ENCODE measurements around the gene ACSL1.
"Not testable (repeated sequence)": the region's sequence is repeated elsewhere in the genome, so short reads cannot be mapped to it uniquely, and the experiment has no call there.

ACSL1 gene

DNA sequence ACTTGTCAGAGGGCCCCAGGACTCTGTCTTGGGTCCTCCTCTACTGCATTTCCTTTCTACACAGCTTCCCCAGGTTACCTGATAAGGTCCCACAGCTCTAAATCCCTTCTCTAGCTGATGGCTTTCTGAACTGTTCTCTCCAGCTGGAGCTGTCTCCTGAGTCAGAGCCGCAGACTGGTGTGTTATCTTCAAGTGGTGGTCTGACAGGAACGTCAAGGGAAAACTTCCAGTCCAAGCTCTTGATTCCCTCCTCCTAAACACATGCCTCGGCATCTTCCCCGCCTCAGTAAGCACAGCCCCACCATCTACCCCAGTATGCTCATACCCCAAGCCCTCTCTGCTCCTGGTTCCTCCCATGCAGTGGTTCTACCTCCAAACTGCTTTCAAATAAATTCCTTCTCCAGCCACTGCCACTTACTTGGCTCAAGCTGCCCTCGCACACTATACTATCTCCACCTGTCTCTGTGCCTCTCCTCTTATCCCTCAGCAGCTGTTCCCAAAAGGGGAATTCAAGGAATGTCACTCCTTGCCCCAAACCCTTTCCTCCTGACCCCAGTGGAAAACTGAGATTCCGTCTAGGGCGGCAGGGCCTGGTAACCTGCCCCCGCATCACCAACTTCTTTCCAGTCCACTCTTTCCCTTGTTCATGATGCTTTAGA is 74.7 kb downstream of the ACSL1 start:
- no peak for FAIRE-seq

DNA sequence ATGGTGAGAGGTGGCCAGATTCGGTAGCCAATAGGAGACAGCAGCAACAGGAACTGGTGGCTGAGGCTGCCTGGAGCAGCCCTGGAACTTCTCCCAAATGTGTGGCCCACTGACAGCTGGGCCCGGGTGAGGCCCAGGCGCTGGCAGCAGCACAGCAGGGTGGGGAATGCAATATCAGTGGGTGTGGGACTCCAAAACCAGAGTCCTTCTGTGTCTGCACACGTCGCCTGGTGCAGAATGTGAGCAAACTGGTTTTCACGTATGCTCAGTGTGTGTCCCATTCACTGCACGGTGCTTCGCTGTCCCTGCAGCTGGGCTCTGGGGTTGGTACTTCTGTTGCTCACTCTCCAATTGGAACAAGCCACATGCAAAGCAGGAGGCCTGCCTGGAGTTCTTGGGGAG is 77.5 kb downstream of the ACSL1 start:
- no peak for FAIRE-seq

GRCh38 chr4:184747034-184747830 is 78.5 kb downstream of the ACSL1 start:
- no peak for FAIRE-seq

DNA sequence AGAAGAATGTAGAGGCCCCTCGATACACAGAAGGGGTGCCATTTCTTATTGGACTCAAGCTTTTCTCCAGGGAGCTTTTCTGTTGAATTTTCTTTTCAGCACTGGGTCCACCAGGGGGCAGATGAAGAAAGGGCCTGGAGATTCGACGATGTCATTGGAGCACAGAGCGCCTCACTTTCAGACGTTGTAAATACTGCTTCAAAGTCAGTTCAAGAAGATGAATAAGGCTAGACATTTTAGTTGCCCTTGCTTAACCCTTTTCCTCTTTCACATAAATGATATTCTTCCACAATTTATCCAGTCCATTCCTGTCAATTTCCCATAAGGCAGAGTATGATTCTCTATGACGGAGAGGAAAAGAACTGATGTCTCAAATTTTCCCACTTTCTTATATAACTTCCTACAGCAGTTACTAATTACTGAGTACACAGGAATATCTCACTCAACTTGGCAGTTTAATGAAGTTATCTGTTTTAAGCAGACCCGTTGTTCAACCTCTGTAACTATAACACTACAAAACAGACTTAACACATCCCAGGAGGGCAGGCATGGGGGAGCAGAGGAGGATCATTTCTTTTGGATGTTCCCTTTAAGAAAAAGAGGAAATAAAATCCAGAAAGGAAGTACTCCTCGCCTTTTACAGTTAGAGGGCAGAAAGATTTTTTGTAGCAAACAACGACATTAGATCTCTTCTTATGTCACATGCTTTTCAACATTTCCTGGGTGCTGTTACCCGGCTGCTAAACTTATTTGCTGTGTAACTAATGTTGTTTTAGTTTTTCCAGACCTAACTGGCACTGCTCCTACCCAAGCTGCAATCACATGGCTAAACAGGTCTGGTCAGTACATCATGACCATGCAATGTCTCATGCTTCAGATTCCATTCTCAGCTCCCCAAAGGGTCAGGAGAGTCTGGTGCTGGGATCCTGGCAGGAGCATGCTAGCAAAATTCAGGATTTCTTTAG is 79.7 kb downstream of the ACSL1 start:
- FAIRE-seq = peak; percentile 94

DNA sequence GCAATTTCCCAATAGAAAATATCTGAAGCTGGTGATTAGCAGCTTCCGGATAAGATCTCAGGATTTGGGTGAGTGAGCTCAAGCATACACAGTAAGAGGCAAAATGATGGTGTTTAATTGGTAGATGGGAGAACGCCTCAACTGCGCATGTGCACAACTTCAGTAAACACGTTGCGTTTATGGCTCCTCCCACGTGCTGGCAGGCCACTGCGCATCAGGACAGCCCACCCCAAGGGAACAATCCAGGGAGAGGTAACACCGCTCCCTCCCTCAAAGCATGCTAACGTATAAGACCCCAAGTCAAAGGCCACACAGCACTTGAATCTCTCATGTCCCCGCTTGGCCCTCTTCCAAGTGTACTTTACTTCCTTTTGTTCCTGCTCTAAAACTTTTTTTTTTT is 81.5 kb downstream of the ACSL1 start:
- FAIRE-seq = no peak

GRCh38 chr4:184743650-184744049 is 82.1 kb downstream of the ACSL1 start:
- FAIRE-seq = no peak

DNA sequence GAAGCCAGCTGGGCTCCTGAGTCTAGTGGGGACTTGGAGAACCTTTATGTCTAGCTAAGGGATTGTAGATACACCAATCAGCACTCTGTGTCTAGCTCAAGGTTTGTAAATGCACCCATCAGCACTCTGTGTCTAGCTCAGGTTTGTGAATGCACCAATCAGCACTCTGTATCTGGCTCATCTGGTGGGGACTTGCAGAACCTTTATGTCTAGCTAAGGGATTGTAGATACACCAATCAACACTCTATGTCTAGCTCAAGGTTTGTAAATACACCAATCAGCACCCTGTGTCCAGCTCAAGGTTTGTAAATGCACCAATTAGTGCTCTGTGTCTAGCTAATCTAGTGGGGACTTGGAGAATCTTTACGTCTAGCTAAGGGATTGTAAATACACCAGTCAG is 84.1 kb downstream of the ACSL1 start:
- FAIRE-seq = not testable (repeated sequence)

GRCh38 chr4:184740980-184741391 is 84.8 kb downstream of the ACSL1 start:
- no peak for FAIRE-seq

- FAIRE-seq = not testable (repeated sequence)
Measured at GRCh38 chr4:184739575-184739974, 86.2 kb downstream of the ACSL1 start.

DNA sequence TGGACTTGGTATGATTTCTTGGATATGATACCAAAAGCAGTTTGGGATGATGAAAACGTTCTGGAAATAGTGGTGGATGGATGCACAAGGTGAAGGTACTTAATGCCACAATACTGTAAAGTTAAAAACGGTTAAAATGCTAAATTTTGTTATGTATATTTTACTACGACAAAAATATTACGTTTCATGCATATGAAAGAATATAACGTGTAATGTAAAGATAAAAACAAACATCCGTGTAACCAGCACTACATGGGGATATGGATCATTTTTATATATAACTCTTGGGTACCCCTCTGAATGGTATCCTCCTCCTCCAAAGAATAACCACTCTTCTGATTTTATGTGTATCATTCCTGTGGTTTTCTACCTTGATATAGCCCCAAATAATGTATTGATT is 91.0 kb downstream of the ACSL1 start:
- no peak for FAIRE-seq

DNA sequence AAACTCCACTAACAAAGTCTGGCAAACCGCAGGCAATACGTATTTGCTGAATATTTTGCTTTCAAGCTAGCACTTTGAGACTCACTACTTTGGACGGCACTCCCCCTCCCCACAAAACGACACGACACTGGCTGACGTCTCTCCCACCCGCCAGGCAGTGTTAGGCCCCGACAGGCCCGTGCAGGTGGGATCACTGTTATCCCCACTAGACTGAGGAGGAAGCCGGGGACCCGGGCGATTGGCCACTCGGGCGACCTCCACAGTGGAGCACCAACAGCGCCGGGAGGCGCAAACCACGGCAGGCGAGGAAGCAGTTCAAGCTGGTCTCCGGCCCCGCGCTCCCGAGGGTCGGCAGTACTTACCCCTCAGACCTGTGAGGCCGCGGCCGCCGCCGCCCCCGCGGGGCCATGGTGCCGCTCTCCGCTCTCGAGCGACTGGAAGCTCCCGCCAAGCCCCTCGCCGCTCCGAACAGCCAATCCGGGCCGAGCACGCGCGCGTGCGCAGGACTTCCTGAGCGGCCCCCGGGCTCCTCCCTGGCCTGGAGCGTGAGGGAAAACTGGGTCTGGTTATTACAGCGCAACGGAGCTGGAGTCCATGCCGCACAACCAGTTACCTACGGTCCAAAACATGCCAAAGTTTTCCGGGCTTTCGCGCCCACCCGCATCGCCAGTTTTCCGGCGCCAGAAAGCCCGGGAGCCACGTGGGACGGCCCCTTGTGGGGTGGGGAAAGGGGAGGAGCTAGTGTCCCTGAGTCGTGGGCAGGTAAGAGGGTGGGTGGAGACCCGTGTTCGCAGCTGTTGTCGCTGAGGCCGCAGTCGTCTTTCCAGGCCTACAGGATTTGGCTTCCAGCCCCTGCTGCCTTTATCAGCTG is 91.9 kb downstream of the ACSL1 start, which contains the start of gene CENPU:
Gene CENPU (minus strand): TSS at position 443 of the 871 bp plus-strand sequence. CDS start 34 bp downstream, at position 409.
- FAIRE-seq = peak; percentile 97

GRCh38 chr4:184732126-184732525 is 93.6 kb downstream of the ACSL1 start:
- FAIRE-seq = no peak

DNA sequence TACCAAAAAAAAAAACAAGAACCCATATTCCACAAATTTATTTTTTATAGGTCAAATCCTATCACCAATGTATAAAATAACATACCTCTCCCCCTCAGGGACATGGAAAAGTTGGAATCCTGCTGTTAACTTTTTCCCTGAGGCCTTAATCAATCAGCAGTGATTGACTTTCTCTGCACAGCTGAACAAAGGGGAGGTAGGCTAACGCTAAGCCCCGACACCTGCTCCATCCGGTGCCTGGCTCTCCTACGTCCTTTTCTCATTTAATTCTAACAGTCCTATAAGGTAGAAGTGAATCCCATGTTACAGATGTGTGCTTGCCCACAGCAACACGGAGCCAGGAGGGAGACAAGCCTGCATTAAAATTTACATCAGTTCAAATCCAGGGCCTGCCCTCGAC is 94.7 kb downstream of the ACSL1 start:
- no peak for FAIRE-seq

- no peak for FAIRE-seq
Measured at GRCh38 chr4:184729946-184730345, 95.8 kb downstream of the ACSL1 start.

DNA sequence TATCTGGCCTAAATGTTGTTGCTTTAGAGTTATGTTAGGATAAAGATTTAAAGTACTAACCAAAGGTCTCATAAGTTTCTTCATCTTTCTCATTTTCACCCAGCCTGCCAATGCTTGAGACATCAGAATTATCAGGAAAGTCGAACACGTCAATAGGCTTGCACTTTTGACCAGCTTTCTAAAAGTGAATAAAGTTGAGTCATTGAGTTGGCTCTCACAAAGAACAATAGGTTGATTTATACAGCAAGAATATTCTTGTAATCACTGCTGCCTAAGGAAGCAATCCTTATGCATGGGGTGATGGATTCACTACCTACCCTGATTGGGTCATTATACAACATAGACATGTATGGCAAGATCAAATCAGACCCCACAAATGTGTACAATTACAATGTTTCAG is 96.9 kb downstream of the ACSL1 start:
- FAIRE-seq = no peak

DNA sequence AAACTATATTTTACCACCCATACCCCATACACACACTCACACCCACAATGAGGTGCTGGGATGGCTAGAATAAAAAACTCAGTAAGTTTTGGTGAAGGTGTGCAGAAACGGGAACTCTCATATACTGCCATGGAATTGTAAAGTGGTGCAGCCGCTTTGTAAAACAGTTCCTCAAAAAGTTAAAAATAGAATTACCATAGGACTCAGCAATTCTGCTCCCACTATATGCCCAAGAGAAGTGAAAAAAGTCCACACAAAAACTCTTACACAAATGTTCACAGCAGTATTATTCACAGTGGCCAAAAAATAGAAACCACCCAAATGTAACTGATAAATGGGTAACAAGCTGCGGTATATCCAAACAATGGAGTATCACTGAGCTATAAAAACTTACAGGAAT is 98.3 kb downstream of the ACSL1 start:
- no peak for FAIRE-seq

DNA sequence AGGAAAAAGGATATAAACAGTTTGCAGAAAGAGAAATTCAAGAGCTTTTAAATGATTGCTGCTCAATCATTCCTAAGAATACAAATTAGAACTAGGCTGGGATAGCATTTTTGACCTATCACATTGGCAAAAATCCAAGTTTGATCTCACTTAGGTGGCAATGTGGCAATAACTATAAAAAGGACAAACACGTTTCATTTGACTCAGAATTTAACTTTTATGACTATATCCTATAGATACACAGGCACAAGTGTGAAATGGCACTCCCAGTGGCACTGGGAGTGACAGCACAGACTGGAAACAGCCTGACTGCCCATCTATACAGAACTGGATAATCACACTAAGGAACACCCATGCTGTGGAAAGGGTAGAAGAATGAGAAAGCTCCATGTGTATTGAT is 103.0 kb downstream of the ACSL1 start:
- no peak for FAIRE-seq

DNA sequence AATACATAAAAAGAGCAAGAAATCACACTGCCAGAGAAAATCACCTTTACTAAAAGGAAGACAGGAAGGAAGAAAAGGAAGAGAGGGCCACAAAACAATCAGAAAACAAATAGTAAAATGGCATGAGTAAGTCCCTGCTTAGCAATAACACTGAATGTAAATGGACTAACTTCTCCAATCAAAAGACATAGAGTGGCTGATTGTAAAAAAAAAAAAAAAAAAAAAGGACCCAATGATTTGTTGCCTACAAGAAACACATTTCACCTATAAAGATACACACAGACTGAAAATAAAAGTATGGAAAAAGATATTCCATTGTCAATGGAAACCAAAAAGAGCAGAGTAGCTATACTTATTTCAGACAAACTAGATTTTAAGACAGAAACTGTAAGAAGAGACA is 104.5 kb downstream of the ACSL1 start:
- FAIRE-seq = no peak

GRCh38 chr4:184719407-184719806 is 106.4 kb downstream of the ACSL1 start:
- FAIRE-seq = no peak

DNA sequence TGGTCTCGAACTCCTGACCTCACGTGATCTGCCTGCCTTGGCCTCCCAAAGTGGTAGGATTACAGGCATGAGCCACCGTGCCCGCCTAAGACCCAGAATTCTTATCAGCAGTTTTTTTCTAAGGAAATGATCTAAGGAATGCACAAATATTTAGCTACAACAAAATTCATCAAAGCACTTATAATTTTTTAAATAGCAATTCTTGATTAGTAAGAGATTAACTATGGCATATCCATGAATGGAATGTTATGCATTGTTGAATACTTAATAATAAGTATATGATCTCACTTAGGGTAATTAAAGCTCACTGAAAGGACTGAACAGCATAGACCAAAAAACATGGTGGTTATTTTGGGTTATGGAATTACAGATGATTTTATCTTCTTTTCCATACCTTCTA is 110.2 kb downstream of the ACSL1 start:
- no peak for FAIRE-seq

DNA sequence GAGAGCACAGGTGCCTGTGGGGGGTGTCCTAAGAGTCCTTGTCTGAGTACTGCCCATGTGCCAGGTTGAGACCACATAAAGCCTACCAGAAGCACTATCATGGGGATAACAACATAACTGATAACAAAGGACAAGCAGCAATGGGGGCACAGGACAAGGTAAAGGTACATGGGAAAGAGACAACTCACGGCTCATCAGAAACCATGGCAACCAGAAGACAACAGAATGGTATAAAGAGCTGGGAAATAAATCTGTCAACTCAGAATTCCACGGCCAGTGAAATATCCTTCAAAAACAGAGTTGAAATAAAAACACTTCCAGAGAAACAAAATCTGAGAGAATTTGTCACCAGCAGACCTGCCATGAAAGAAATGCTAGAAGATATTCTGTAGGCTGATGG is 111.9 kb downstream of the ACSL1 start:
- no peak for FAIRE-seq

- no peak for FAIRE-seq
Measured at GRCh38 chr4:184712322-184712721, 113.4 kb downstream of the ACSL1 start.

All from endometrium (tissue), 2 donors.